ENCODE results near the gene TTC38.
"Not testable (repeated sequence)": the region's sequence is repeated elsewhere in the genome, so short reads cannot be mapped to it uniquely, and the experiment has no call there.

TTC38 gene

DNA sequence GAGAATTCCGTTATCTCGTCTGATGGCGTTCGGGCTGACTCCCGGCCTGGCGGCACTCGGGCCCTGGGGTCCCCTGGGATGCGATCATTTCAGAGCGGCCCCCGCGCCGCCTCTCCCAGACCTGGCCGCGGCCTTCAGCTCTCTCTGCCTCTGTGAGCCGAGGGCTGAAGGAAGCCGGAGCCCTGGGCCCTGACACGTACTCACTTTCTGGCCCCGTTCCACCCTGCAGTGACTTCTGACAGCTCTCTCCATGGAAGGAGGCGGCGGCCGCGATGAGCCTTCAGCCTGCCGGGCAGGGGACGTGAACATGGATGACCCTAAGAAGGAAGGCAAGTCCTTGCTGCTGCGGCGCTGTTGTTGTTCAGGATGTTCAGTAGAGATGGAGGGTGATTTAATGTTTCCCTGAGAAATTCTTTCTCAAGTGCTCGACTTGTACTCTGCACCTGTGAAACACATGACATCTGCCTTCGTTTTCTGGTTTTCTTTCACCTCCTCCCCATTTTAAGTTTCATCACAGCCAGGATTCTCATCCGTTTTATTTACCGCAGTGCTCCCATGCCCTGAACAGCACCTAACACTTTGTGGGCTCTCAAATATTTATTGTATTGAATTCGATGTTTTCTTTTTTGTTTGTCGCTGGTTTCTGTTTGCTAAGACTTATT is 29.5 kb downstream of the TTC38 start:
- no peak for DNase-seq

DNA sequence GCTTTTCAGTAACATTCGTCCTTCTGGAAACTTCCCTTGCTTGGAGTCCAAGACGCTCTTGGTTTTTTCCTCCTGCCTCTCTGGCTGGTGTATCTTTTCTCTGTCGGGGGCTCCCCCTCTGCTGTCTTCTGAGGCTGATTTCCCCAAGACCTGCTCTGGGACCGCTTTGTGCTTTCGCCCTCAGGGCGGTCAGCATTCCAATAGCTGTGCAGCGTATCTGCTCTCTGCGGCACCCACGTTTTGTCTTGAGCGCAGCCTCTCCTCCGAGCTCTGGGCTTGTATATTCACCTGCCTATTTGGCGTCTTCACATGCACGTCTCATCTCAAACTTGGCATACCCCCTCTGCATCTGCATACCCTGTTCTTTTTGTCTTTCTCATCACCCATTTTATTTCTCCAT is 31.3 kb downstream of the TTC38 start:
- no peak for DNase-seq

GRCh38 chr22:46300491-46300890 is 32.7 kb downstream of the TTC38 start:
- no peak for DNase-seq

GRCh38 chr22:46303347-46303965 is 35.6 kb downstream of the TTC38 start:
- no peak for DNase-seq

DNA sequence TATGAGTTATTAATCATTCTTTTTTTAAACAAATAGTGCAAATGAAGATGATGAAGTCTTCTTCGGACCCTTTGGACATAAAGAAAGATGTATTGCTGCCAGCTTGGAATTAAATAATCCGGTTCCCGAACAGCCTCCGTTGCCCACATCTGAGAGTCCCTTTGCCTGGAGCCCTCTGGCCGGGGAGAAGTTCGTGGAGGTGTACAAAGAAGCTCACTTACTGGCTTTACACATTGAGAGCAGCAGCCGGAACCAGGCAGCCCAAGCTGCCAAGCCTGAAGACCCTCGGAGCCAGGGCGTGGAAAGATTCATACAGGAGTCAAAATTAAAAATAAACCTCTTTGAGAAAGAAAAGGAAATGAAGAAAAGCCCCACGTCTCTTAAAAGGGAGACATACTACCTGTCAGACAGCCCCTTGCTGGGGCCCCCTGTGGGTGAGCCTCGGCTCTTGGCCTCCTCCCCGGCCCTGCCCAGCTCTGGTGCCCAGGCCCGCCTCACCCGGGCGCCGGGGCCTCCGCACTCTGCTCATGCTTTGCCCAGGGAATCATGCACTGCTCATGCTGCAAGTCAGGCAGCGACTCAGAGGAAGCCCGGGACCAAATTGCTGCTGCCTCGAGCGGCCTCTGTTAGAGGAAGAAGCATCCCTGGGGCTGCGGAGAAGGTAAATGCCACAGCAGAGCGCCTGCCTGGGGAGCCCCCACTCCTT is 40.6 kb downstream of the TTC38 start:
- DNase-seq, result no peak

- DNase-seq, result no peak
These were observed 41.8 kb downstream of the TTC38 start for GRCh38 chr22:46309526-46310085.

DNA sequence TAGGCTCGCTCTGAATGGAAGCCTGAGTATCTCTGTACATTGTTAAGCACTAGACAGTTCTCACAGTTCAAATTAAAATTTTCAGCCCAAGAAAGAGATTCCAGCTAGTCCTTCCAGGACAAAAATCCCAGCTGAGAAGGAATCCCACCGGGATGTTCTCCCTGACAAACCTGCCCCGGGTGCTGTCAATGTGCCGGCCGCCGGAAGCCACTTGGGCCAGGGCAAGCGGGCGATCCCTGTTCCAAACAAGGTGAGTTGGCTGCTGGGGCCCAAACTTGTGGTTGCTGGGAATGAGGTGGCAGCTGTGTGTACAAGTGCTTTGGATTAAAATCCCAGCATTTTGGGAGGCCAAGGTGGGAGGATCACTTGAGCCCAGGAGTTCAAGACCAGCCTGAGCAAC is 44.2 kb downstream of the TTC38 start:
- DNase-seq, result no peak

- not testable (repeated sequence) for DNase-seq
These were observed 45.0 kb downstream of the TTC38 start for GRCh38 chr22:46312848-46313247.

- no peak for DNase-seq
These were observed 48.2 kb downstream of the TTC38 start for GRCh38 chr22:46315976-46316375.

DNA sequence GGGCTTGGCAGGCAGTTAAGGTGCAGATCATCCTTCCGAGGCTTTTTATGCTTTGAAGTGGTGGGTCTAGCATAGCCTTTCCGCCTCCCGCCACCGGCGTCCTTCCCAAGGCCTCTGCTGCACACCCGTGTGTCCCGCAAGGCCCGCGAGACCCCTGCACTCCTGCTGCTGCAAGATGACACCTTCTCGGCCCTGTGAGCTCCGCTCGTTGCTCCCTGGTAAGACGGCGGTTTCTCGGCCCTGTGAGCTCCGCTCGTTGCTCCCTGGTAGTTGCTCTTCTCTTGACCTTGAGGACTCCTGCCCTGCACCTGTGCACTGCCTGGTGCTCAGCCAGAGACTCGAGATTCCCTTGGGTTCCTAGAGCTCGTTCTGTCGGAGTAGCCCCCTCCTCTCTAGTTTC is 49.8 kb downstream of the TTC38 start:
- DNase-seq, result no peak

- no peak for DNase-seq
These were observed 50.8 kb downstream of the TTC38 start for GRCh38 chr22:46318576-46318975.

DNA sequence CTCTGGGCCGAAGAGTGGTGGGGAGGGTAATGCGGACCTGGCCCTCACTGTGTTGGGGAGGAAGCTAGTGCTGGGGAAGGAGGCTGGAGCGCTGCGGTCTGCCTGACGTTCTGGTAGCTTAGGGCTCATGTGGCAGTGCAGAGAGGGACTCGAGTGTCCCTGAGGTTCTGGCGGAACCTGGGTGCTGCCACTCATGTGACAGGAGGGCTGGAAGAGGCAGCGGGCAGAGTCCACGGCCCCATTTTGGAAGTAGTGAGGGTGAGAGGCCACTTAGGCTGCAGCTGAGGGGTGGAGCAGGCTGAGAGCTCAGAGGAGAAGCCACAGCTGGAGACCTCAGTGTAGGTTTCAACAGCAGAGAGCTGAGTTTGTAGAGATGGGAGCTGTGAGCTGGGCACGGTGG is 51.5 kb downstream of the TTC38 start:
- DNase-seq, result no peak

GRCh38 chr22:46320166-46320710 is 52.4 kb downstream of the TTC38 start:
- DNase-seq, result no peak

DNA sequence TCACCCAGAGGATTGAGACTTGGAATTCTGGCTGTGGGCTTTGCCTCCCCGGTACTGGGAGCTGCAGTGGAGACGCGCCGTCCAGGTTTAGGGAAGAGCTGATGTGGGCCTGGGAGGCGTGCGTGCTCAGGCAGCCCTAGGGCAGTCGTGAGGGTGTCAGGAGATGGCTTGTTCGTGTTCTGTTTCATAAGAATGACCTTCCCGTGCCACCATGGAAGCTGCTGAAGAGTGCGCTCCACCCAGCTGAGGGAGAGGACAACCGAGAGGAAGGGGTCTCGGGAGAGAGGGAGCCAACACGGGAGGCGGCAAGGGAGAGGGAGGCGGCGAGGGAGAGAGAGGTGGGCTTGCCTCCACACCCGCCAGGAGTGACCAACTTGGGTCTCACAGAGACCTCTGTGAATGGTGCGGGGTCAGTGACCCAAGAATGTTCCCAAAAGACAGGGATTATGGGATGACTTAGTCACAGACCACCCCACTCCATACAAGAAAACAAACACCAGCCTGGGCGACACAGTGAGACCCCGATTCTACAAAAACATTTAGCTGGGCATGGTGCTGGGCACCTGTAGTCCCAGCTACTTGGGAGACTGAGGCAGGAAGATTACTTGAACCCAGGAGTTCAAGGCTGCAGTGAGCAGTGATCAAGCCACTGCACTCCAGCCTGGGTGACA is 53.0 kb downstream of the TTC38 start:
- DNase-seq, result no peak

GRCh38 chr22:46322711-46323110 is 54.9 kb downstream of the TTC38 start:
- DNase-seq, result no peak

DNA sequence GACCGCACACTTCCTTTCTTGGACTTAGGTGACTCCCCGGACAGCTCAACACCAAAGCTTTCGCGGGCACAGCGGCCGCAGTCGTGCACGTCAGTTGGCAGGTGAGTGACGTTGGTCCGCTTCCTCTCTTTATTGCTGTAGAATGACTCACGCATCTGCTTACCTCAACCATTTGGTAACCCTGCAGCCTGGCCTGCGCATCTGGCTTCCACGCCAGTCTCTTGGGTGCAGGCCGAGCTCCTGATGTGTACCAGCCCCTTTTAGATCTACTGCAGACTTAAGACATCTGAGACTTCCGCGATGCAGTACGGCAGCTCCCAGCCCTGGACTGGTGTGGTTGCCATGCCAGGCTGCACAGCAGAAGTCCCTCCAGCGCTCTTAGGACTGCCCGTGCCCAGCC is 55.4 kb downstream of the TTC38 start:
- no peak for DNase-seq

GRCh38 chr22:46326066-46326680 is 58.4 kb downstream of the TTC38 start:
- no peak for DNase-seq

- no peak for DNase-seq
These were observed 60.1 kb downstream of the TTC38 start for GRCh38 chr22:46327691-46328465.

GRCh38 chr22:46328797-46329196 is 61.0 kb downstream of the TTC38 start:
- DNase-seq, result no peak

DNA sequence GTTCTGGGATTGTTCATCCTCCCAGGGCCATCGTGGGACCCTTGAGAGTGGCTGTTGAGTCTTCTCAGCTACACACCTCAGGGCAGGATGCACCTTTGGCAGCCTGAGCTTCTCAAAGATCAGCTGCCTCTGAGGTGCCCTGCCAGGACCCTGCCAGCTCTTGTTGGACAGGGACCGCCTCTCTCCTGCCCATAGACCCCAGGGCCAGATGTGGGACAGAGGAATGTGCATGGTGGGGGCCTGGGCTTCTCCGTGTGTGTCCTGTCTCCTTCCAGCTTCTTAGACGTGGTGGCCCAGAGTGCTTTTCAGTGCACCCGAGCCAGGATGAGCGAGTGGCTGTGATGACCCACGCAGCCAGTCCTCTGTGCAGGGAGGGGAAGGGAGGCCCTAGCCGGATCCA is 61.8 kb downstream of the TTC38 start:
- DNase-seq, result no peak

DNA sequence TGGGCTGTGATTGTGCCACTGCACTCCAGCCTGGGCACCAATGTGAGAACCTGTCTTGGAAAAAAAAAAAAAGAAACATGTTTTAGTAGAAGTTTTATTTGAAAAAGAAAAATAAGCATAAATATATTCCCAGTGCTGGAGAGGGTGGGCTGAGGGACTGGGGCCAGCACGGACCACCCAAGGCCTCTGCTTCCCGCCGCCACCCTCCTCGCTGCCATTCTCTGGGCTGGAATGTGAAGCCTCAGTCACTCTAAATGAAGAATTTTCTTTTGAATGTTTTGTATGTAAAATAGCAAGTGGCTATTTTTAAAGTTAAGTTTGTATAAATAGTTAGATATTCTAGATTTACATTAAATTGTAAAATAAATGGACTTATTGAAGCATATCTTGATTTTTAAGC is 62.6 kb downstream of the TTC38 start:
- DNase-seq, result no peak

GRCh38 chr22:46331496-46331895 is 63.7 kb downstream of the TTC38 start:
- no peak for DNase-seq

Data from CD4-positive, alpha-beta T cell treated with Interleukin-21 for 1 hour (primary cell).